K562 (cell line): Measurements from ENCODE around the gene SEC14L1. TPM values are rescaled to one million over a fixed set of nuclear protein-coding genes. Genes with fewer than 3 reads are reported as not detected.

Experiments
- ATAC-seq: fragments of 200-7000 bp; cut with Tn5 transposase; 3 replicates; pipeline ENCODE4 v1.9.1; 2020; ENCODE audit warnings: moderate library complexity
- BruUV-seq: library from RNA; stranded (reverse); fragments of 400-500 nt; replicated peaks from 2 replicates; lab custom pipeline; 2021; lab: Mats Ljungman, UMichigan
- CTCF ChIA-PET: fragments of 300-600 bp; formaldehyde crosslinking; extraction: SDS; loops from one replicate; lab custom pipeline; 2021; ENCODE audit warnings: low intra/inter-chr PET ratio; lab: Yijun Ruan, JAX
- POLR2A ChIA-PET: fragments of 300-600, 350-650 bp; sonication (Branson Sonifier 250); formaldehyde crosslinking; extraction: SDS; loops from one replicate; lab custom pipeline; 2021; ENCODE audit warnings: antibody characterized with exemption, inconsistent platforms; lab: Yijun Ruan, JAX
- DNase-seq, 4 experiments: peaks; one replicate each; pipeline versions ENCODE4 v3.0.0 to v3.0.0-alpha.2; 2011 to 2018; ENCODE audit warnings: low spot score in 3 of 4, mixed read lengths in 3 of 4; ENCODE audit errors: extremely low read depth in 1 of 4
- FAIRE-seq: peaks from 2 replicates; lab custom pipeline; 2011; peaks lifted over from hg19 to GRCh38; lab: Jason Lieb, UNC
- H2AFZ ChIP-seq: 2 replicates; pipeline ENCODE4 v1.6.0; 2011; ENCODE audit warnings: low read depth, low read length, control low read depth, inconsistent platforms
- H3K27ac ChIP-seq: fragments of 200-600 bp; 3 replicates; pipeline ENCODE4 v1.8.0; 2011; ENCODE audit warnings: low read depth, mild to moderate bottlenecking, control low read depth, inconsistent platforms, low read length, moderate library complexity, mixed read lengths; ENCODE audit errors: extremely low read depth
- H3K27me3 ChIP-seq, 2 experiments: fragments of 300-600 bp in 1 of 2; 2 replicates in 1 of 2; 3 replicates in 1 of 2; pipeline versions ENCODE4 v1.6.0 to v1.8.0; 2011; ENCODE audit warnings: inconsistent platforms in 2 of 2, low read length in 2 of 2, mild to moderate bottlenecking in 1 of 2, mixed read lengths in 1 of 2, moderate library complexity in 1 of 2; ENCODE audit not compliant: control insufficient read depth in 2 of 2, insufficient read depth in 2 of 2
- H3K36me3 ChIP-seq: fragments of 300-600 bp; 3 replicates; pipeline ENCODE4 v1.8.0; 2011; ENCODE audit warnings: mild to moderate bottlenecking, low read length, inconsistent platforms; ENCODE audit not compliant: control insufficient read depth, insufficient read depth
- H3K4me1 ChIP-seq, 2 experiments: fragments of 200-600 bp in 1 of 2; replicated peaks in 1 of 2; 2 replicates in 1 of 2; 3 replicates in 1 of 2; pipeline versions ENCODE4 v1.5.1 to v1.8.0; 2011; ENCODE audit warnings: inconsistent platforms in 2 of 2, low read length in 2 of 2, mild to moderate bottlenecking in 1 of 2, mixed read lengths in 1 of 2, moderate library complexity in 1 of 2; ENCODE audit not compliant: control insufficient read depth in 2 of 2, insufficient read depth in 2 of 2
- H3K4me2 ChIP-seq: 2 replicates; pipeline ENCODE4 v1.6.1; 2011; ENCODE audit warnings: low read length, control low read depth, inconsistent platforms, mixed read lengths; ENCODE audit not compliant: insufficient read depth
- H3K4me3 ChIP-seq: fragments of 200-600 bp; sonication (generic), shearing (Covaris generic); 2 replicates; pipeline ENCODE4 v1.5.1; 2016; ENCODE audit warnings: control low read depth, inconsistent platforms
- H3K79me2 ChIP-seq: fragments of 200-600 bp; 3 replicates; pipeline ENCODE4 v1.8.0; 2011; ENCODE audit warnings: low read length, inconsistent platforms; ENCODE audit not compliant: control insufficient read depth, insufficient read depth
- H3K9ac ChIP-seq, 2 experiments: 2 replicates each; pipeline versions ENCODE4 v1.6.0 to v1.6.1; 2011; ENCODE audit warnings: low read depth in 2 of 2, low read length in 2 of 2, control low read depth in 1 of 2, inconsistent platforms in 1 of 2, mild to moderate bottlenecking in 1 of 2, mixed read lengths in 1 of 2; ENCODE audit not compliant: insufficient read depth in 1 of 2
- H3K9me1 ChIP-seq: one replicate; pipeline ENCODE4 v1.6.0; 2011; ENCODE audit warnings: inconsistent platforms, mild to moderate bottlenecking, low read length, moderate library complexity; ENCODE audit not compliant: control insufficient read depth, insufficient read depth
- H3K9me3 ChIP-seq: replicated peaks from 2 replicates; pipeline ENCODE4 v1.5.1; 2011; ENCODE audit warnings: low read depth, low read length, inconsistent platforms; ENCODE audit not compliant: control insufficient read depth, insufficient read depth
- H4K20me1 ChIP-seq: replicated peaks from 2 replicates; pipeline ENCODE4 v1.6.1; 2011; ENCODE audit warnings: low read length, inconsistent platforms, mixed read lengths; ENCODE audit not compliant: control insufficient read depth, insufficient read depth
- BHLHE40 ChIP-seq: IDR thresholded peaks from 2 replicates; pipeline ENCODE4 v1.6.1; 2011; ENCODE audit warnings: low read length, improper control_type of control experiment
- CBFA2T3 ChIP-seq: fragments of 450-650 bp; IDR thresholded peaks from 2 replicates; pipeline ENCODE4 v1.6.1; 2017
- EGR1 ChIP-seq: fragments of 450-650 bp; conservative IDR thresholded peaks from 2 replicates; pipeline ENCODE4 v1.6.1; 2017; ENCODE audit warnings: mild to moderate bottlenecking
- ERF ChIP-seq: fragments of 450-650 bp; formaldehyde crosslinking; IDR thresholded peaks from 2 replicates; pipeline ENCODE4 v1.4.0; 2020; ENCODE audit warnings: mild to moderate bottlenecking, mixed read lengths
- HLTF ChIP-seq: fragments of 450-650 bp; IDR thresholded peaks from 2 replicates; pipeline ENCODE4 v1.6.1; 2016
- NFIC ChIP-seq: fragments of 450-650 bp; IDR thresholded peaks from 2 replicates; pipeline ENCODE4 v1.6.1; 2017; ENCODE audit warnings: mild to moderate bottlenecking, inconsistent platforms
- NFIX ChIP-seq: fragments of 250-450 bp; sonication (Bioruptor Pico); IDR thresholded peaks from 2 replicates; pipeline ENCODE4 v1.4.0; 2020; ENCODE audit warnings: low read depth, mild to moderate bottlenecking, moderate library complexity
- RBM34 ChIP-seq: fragments of 200-400 bp; formaldehyde crosslinking; IDR thresholded peaks from 2 replicates; pipeline ENCODE4 v1.6.1; 2018; ENCODE audit warnings: low read length, borderline replicate concordance; ENCODE audit not compliant: insufficient read depth
- TAF7 ChIP-seq: fragments of 450-650 bp; IDR thresholded peaks from 2 replicates; pipeline ENCODE4 v1.6.1; 2016; ENCODE audit warnings: missing genetic modification characterization, missing compliant biosample characterization
- TBL1XR1 ChIP-seq, 2 experiments: IDR thresholded peaks; 2 replicates each; pipeline ENCODE4 v1.6.1; 2012; ENCODE audit warnings: improper control_type of control experiment in 2 of 2, low read length in 2 of 2, mild to moderate bottlenecking in 1 of 2
- WHSC1 ChIP-seq: IDR thresholded peaks from one replicate; pipeline ENCODE4 v1.6.1; 2012; ENCODE audit warnings: low read length, control low read depth, inconsistent platforms
- ZBTB7A ChIP-seq: IDR thresholded peaks from 2 replicates; pipeline ENCODE4 v1.6.1; 2011; ENCODE audit warnings: low read depth, mild to moderate bottlenecking, low read length, moderate library complexity, borderline replicate concordance; ENCODE audit not compliant: control insufficient read depth
- ZBTB8A ChIP-seq: fragments of 450-650 bp; IDR thresholded peaks from 2 replicates; pipeline ENCODE4 v1.6.1; 2018; ENCODE audit warnings: mild to moderate bottlenecking, moderate library complexity; ENCODE audit not compliant: partially characterized antibody
- ZNF143 ChIP-seq: sonication (generic); formaldehyde crosslinking; IDR thresholded peaks from 2 replicates; pipeline ENCODE4 v1.9.0; 2022; ENCODE audit warnings: mild to moderate bottlenecking, missing genetic modification reagents
- ZNF324 ChIP-seq: fragments of 250-450 bp; sonication (Bioruptor Pico); IDR thresholded peaks from 2 replicates; pipeline ENCODE4 v1.4.0; 2020; ENCODE audit warnings: mild to moderate bottlenecking
- ZNF584 ChIP-seq: fragments of 200-800 bp; sonication (Bioruptor generic); IDR thresholded peaks from 2 replicates; pipeline ENCODE4 v1.6.1; 2016; ENCODE audit warnings: low read depth, mild to moderate bottlenecking, missing genetic modification characterization, missing compliant biosample characterization
- ZNF79 ChIP-seq: fragments of 250-450 bp; sonication (Bioruptor Pico); IDR thresholded peaks from 2 replicates; pipeline ENCODE4 v1.4.0; 2020; ENCODE audit warnings: low read depth, mild to moderate bottlenecking, moderate library complexity
- ZSCAN29 ChIP-seq: fragments of 450-650 bp; IDR thresholded peaks from 2 replicates; pipeline ENCODE4 v1.6.1; 2017
- WGBS: fragments of 100-300 bp; shearing (Covaris generic); methylation state at CpG from one replicate; pipeline ENCODE4 v1.1.6; 2016; ENCODE audit warnings: low coverage, mixed read lengths; ENCODE audit not compliant: insufficient coverage; ENCODE audit errors: missing lambda C conversion rate; 5-methylcytosine and 5-hydroxymethylcytosine counted together
- in situ Hi-C: fragments of 300-500 bp; cut with MboI; formaldehyde crosslinking; loops from 4 replicates; pipeline ENCODE4 v1.15.0; 2018; ENCODE audit warnings: inconsistent platforms, mixed read lengths
- intact Hi-C: fragments of 100-400 bp; cut with micrococcal nuclease; formaldehyde crosslinking; loops from 2 replicates; pipeline ENCODE4 v1.14.2; 2022
- polyA plus RNA-seq, 8 experiments: library from polyadenylated mRNA; depleted of rRNA in 4 of 8; stranded (reverse) in 5 of 8; unstranded in 3 of 8; fragments of >200 nt; fragmentation: Nextera tagmentation in 2 of 8; fragmentation: Illumina TruSeq in 1 of 8; extraction: Ambion mirVana in 2 of 8; extraction: Trizol in 1 of 8; gene quantifications; 2 replicates each; pipeline versions ENCODE4 v1.2.1 to v1.2.3, GENCODE V29; 2011 to 2014; ENCODE audit warnings: inconsistent platforms in 1 of 8, missing spikeins in 1 of 8
- total RNA-seq, 7 experiments: library from RNA; depleted of rRNA in 6 of 7; stranded (reverse); fragments of >200 nt in 6 of 7; fragmentation: Illumina TruSeq in 2 of 7; extraction: Trizol in 2 of 7; gene quantifications; 2 replicates each; pipeline versions ENCODE4 v1.2.1 to v1.2.3, GENCODE V29; 2011 to 2021; ENCODE audit warnings: low replicate concordance in 1 of 7
- TF ChIP-seq, protein P1 (sequence below): sonication (generic); formaldehyde crosslinking; IDR thresholded peaks from 2 replicates; pipeline ENCODE4 v1.9.0; 2022; ENCODE audit warnings: mild to moderate bottlenecking, missing genetic modification reagents
- TF ChIP-seq, protein P2 (sequence below), 2 experiments: IDR thresholded peaks; 2 replicates each; pipeline ENCODE4 v1.6.1; 2011; ENCODE audit warnings: borderline replicate concordance in 1 of 2, control low read depth in 1 of 2, low read depth in 1 of 2, low read length in 1 of 2, mild to moderate bottlenecking in 1 of 2, mixed read lengths in 1 of 2, moderate library complexity in 1 of 2; ENCODE audit not compliant: insufficient read depth in 1 of 2, insufficient read length in 1 of 2, poor library complexity in 1 of 2, severe bottlenecking in 1 of 2; ENCODE audit errors: extremely low read depth in 1 of 2

The SEC14L1 gene
- total and polyA plus RNA-seq, 9 of the 15 experiments (the other 6 are each of a cell fraction or from before 2014, with no cell fraction given), result 3.1 to 39.7 (median 15.2) TPM

DNA sequence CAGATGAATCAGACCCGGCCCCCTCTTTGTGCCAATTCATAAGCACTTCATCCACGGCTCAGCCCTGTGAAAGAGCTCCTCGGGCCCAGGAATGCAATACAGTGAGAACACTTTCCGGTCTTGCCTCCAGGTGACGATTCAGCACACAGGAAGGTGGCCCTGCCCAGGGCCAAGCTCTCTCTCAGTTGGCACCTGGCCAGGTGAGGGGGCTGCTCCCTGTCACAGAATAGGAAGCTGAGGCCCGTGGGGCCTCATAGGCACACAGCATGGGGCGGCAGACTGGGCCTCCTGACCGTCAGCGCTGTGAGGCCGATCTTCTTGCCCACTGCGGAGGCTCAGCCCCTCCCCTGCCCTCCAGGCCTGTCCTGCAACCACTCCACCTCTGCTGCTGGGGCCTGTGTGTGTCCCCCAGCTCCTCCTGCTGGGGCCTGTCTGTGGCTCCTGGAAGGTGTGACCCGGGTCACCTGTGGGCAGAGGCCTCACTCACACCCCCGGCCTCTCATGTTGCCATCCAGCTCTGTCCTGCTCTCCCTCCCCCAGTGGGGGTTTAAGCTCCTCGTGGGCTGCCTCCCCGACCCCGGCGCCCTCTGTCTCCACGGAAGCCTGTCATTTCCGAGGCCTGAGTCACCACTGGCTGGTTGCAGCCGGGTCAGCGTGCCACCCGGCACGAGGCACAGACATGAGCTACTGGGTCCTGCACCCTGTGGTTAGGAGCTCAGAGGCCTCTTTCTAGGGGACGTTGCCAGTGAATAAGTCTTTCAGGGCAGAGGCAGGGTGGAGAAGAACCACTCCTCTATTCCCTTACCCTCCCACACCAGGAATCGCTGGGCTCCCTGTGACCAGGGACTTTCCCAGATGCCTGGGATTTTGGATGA lies 114.4 kb downstream of the SEC14L1 start:
- in situ Hi-C loops, result loop anchor here (10.0 kb wide), 1 partner anchor 250 kb away; no protein-coding TSS in a partner anchor
- BruUV-seq, result no TSS peak
- peaks cover 36 to 68% of the 10 kb centered on the region in 2 experiments for H3K27me3 ChIP-seq
- no peaks in the 10 kb centered on the region for H3K79me2 ChIP-seq
- no peak overlapping the region for H2AFZ ChIP-seq
- no peaks in the 10 kb centered on the region for H3K36me3 ChIP-seq
- POLR2A ChIA-PET, result interaction anchor here (0.5 to 1.0 kb wide), 2 partner anchors 19 to 144 kb away, joined by 3 read pairs; no protein-coding TSS in a partner anchor
- H3K4me3 ChIP-seq, result no peak overlapping the region
- no peak for FAIRE-seq
- H3K9me1 ChIP-seq, result no peaks in the 10 kb centered on the region
- TF ChIP-seq WHSC1 (no peak), TAF7 (tag) (no peak), NFIC (peak; percentile 90), ZNF584 (no peak), ZBTB8A (no peak), ZBTB7A (peak; percentile 38; the same call in 1 of the 2 replicates), ERF (no peak), ZSCAN29 (no peak), HLTF (no peak), ZNF324 (CRISPR knock-in tag) (no peak), ZNF143 (CRISPR knock-in tag) (no peak), TBL1XR1 (IDR thresholded peaks at IDR 0.05; ENCODE audit: low read length in 2 of 2) (no peak), RBM34 (no peak), EGR1 (0 out of 2 replicates have a peak, but pooled peaks have one; percentile 4), BHLHE40 (0 out of 2 replicates have a peak, but pooled peaks have one; percentile 28), NFIX (peak; percentile 40; the same call in 1 of the 2 replicates), CBFA2T3 (no peak), ZNF79 (no peak)
- TF ChIP-seq, protein P1, sequence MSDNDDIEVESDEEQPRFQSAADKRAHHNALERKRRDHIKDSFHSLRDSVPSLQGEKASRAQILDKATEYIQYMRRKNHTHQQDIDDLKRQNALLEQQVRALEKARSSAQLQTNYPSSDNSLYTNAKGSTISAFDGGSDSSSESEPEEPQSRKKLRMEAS (CRISPR knock-in tag), result peak; percentile 49
- TF ChIP-seq, protein P2, sequence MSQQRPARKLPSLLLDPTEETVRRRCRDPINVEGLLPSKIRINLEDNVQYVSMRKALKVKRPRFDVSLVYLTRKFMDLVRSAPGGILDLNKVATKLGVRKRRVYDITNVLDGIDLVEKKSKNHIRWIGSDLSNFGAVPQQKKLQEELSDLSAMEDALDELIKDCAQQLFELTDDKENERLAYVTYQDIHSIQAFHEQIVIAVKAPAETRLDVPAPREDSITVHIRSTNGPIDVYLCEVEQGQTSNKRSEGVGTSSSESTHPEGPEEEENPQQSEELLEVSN (IDR thresholded peaks at IDR 0.05; ENCODE audit: borderline replicate concordance in 1 of 2, extremely low read depth in 1 of 2, insufficient read depth in 1 of 2, insufficient read length in 1 of 2, low read depth in 1 of 2, low read length in 1 of 2, poor library complexity in 1 of 2, severe bottlenecking in 1 of 2), result peak in 1 of 2 experiments; percentile 45
- TF ChIP-seq, all 486 proteins: peak for 7
- ATAC-seq, result no peak
- peak in 1 of 4 experiments; percentile 42 for DNase-seq
- Histone ChIP-seq H3K27ac (no peak overlapping the region), H3K9me3 (no peaks in the 10 kb centered on the region), H3K9ac (peak overlapping the region in 1 of 2 experiments; percentile 71; a peak in 2 of 4 replicates), H3K4me2 (no peak overlapping the region), H4K20me1 (no peaks in the 10 kb centered on the region), H3K4me1 (peaks cover 0 to 16% of the 10 kb centered on the region in 2 experiments; a peak in 2 of 5 replicates)
- CTCF ChIA-PET, result no interaction called here
- intact Hi-C loops, result no loop called here
- WGBS, result 9% methylated on average over 22 of the region's 25 CpGs
